Brain microvascular endothelial cell (primary cell): ENCODE data around the gene ENTREP3.

Experiments used
- DNase-seq: peaks from one replicate; pipeline ENCODE4 v3.0.0-alpha.2; 2020
- H3K27ac ChIP-seq: fragments of 250-450 bp; sonication (Bioruptor Pico); 2 replicates; pipeline ENCODE4 v1.5.1; 2020; ENCODE audit warnings: mild to moderate bottlenecking, moderate library complexity
- H3K27me3 ChIP-seq: fragments of 250-450 bp; sonication (Bioruptor Pico); replicated peaks from 2 replicates; pipeline ENCODE4 v1.5.1; 2020; ENCODE audit warnings: mild to moderate bottlenecking
- H3K36me3 ChIP-seq: fragments of 250-450 bp; sonication (Bioruptor Pico); replicated peaks from 2 replicates; pipeline ENCODE4 v1.5.1; 2020; ENCODE audit warnings: mild to moderate bottlenecking
- H3K4me3 ChIP-seq: 2 replicates; pipeline ENCODE4 v1.5.1; 2011; ENCODE audit warnings: low read depth, mild to moderate bottlenecking, control low read depth, low read length, moderate library complexity
- CTCF ChIP-seq: IDR thresholded peaks from 2 replicates; pipeline ENCODE4 v1.5.1; 2011; ENCODE audit warnings: low read depth, mild to moderate bottlenecking, moderate library complexity, low read length, control low read depth, inconsistent platforms; ENCODE audit errors: missing control alignments
- in situ Hi-C: cut with HindIII; loops from 2 replicates; pipeline ENCODE4 v1.10.0; 2017; ENCODE audit warnings: low sequenced_read_pairs, low pct_ligation_motif_present

Gene ENTREP3

GRCh38 chr1:155202731-155203515 is 52.4 kb downstream of the ENTREP3 start:
- no peak overlapping the region for H3K27ac ChIP-seq
- no peak for TF ChIP-seq CTCF
- no peak for DNase-seq
- no peaks in the 10 kb centered on the region for H3K27me3 ChIP-seq
- in situ Hi-C loops: no loop called here
- H3K36me3 ChIP-seq: peaks cover 7% of the 10 kb centered on the region
- H3K4me3 ChIP-seq: no peak overlapping the region

GRCh38 chr1:155202198-155202597 is 53.1 kb downstream of the ENTREP3 start:
- TF ChIP-seq CTCF: no peak
- peaks cover 7% of the 10 kb centered on the region for H3K36me3 ChIP-seq
- DNase-seq: no peak
- H3K4me3 ChIP-seq: no peak overlapping the region
- in situ Hi-C loops: no loop called here
- H3K27ac ChIP-seq: no peak overlapping the region
- no peaks in the 10 kb centered on the region for H3K27me3 ChIP-seq

GRCh38 chr1:155200920-155201319 is 54.4 kb downstream of the ENTREP3 start:
- H3K4me3 ChIP-seq: no peak overlapping the region
- TF ChIP-seq CTCF: no peak
- in situ Hi-C loops: no loop called here
- H3K27ac ChIP-seq: no peak overlapping the region
- peaks cover 10% of the 10 kb centered on the region for H3K36me3 ChIP-seq
- no peaks in the 10 kb centered on the region for H3K27me3 ChIP-seq
- DNase-seq: no peak

- Histone ChIP-seq H3K36me3 (peaks cover 10% of the 10 kb centered on the region), H3K4me3 (no peak overlapping the region), H3K27me3 (no peaks in the 10 kb centered on the region), H3K27ac (no peak overlapping the region)
- no peak for DNase-seq
- TF ChIP-seq CTCF: no peak
- in situ Hi-C loops: no loop called here
Observed at GRCh38 chr1:155199792-155200191, 55.5 kb downstream of the ENTREP3 start.

GRCh38 chr1:155198547-155198906 is 56.8 kb downstream of the ENTREP3 start:
- TF ChIP-seq CTCF: no peak
- no peak overlapping the region for H3K4me3 ChIP-seq
- H3K27me3 ChIP-seq: no peaks in the 10 kb centered on the region
- DNase-seq: no peak
- no peak overlapping the region for H3K27ac ChIP-seq
- in situ Hi-C loops: no loop called here
- peaks cover 10% of the 10 kb centered on the region for H3K36me3 ChIP-seq
